LHCN-M2 (cell line): ENCODE data around the gene METTL25B. TPM values are rescaled to one million over a fixed set of nuclear protein-coding genes. Genes with fewer than 3 reads are reported as not detected.

Source experiments
- DNase-seq: peaks from one replicate; pipeline ENCODE4 v3.0.0-alpha.2; 2012; ENCODE audit warnings: low read depth
- total RNA-seq: library from RNA; depleted of rRNA; stranded (reverse); fragments of >200 nt; gene quantifications from 2 replicates; pipeline ENCODE4 v1.2.3, GENCODE V29; 2014; rRNA removed

Gene METTL25B
- total RNA-seq, 1 experiment from 2014 or later, result 11.2 TPM

- peak; percentile 100 for DNase-seq
Observed at GRCh38 chr1:156767101-156767878, 39.0 kb downstream of the METTL25B start, which contains the start of gene PRCC. TSS of gene PRCC (plus strand) at chr1:156767535. CDS start at chr1:156767772, 237 bp downstream.

GRCh38 chr1:156767879-156768604 lies 39.8 kb downstream of the METTL25B start:
- DNase-seq, result peak; percentile 22

DNA sequence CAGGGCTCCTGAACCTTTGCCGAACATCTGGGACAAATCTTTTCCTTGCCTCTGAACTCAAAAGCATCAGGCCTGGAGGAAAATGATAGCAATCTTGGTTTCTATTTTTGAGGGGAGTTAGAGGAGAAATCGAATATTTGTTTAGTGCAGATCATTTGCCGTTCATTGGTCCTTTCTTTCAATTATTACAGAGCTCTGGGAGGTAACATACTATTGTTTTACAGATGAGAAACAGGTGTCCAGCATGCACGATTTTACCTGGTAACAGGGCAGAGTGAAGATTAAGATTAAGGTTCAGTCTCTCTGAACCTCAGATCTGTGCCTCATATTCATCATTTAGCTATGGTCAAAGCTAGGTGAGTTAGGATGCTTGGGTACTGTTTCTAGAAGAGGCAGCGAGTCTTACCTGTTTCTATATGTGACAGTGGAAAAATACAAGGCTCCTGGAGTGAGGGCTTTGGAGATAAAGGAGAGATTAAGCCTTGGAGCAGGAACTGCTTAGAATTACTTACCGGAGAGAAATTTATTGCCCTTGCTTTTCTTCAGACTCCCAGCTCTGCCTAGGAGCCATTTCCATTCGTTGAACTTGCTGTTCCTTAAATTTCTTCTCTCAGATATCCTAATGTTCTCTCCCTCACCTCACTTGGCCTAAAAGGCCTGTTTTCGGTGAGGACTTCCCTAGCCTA lies 40.5 kb downstream of the METTL25B start:
- no peak for DNase-seq

DNA sequence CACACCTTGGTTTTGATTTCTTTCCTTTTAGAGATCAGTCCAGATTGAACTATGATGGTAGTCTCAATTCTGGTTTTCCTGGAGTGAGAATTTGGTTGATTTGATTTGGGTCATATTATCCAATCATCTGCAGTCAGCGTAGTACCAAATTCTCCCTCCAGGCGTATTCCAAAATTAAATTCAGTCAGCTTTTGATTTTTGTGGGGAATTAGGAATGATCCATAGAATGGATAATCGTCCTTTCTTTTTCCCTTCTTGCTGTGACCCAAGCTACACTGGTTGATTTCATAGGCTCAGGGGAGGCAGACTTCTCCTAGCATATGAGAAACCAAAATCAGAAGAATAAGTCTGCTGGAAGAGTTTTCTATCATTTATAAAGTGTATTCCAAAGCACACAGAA lies 44.0 kb downstream of the METTL25B start:
- no peak for DNase-seq

DNA sequence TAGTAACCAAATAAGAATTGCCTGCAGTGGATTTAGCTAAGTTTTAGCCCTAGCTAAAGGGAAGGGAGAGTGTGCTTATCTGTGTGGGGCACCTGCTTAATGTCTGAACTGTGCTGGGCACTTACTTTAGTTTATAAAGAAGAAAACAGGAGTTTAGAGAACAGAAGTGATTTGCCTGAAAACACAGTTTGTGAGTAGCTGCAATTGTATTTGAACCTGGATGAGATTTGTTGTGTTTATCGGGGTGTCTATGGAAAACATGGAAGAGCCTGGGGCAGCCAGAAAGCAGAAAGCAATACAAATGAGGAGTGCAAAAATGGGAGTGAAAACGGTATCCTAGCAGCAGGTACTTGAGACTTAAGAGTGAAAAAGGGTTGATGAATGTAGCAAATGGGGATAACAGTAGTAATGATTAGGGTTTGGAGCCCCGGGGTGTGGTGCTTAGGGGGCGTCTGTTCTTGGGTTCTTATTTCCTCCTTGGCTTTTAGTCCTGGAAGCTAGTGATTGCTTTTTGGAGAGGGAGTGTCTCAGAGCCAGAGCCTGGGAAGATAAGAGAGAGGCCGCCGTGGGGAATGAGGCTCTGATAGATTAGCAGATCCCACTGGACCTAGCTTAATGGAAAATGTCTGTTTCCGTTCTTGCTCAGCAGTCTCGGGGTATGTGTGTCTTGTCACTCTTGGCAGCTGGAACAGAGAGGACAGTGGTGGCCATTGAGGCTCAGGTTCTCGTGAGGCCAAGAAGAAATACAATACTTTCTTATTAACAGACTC lies 44.6 kb downstream of the METTL25B start:
- no peak for DNase-seq

DNA sequence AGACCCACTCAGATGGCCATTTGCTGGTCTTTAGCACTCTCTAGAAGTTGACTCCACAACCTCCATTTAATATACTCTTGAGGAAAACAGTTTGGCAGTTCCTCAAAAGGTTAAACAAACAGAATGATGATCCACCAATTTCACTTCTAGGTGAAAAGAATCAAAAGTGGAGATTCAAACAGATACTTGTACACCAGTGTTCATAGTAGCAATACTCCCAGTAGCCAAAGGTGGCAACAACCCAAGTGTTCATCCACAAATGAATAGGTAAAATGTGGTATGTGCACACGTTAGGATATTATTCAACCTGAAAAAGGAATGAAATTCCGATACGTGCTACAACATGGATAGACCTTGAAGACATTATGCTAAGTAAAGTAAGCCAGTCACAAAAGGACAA lies 45.3 kb downstream of the METTL25B start:
- DNase-seq, result no peak

GRCh38 chr1:156775799-156776198 lies 47.5 kb downstream of the METTL25B start:
- DNase-seq, result no peak

DNA sequence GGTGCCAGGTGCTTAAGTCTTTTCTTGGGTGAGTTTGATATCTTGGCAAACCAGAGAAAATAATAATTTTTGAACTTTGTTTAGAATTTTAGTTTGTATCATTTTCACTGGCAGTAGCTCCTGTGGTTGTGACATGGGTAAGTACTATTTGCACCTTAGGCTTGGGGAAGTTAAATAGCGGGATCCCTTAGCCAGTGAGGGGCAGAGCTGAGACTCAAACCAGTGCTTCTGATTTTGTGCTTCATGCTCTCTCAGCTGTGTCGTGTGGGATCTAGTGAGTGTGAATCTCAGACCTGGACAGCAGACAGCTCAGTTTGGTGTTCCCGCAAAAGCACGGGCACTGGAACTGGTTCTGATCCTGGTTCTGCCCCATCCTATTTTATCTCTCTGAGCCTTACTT lies 48.7 kb downstream of the METTL25B start:
- no peak for DNase-seq

DNA sequence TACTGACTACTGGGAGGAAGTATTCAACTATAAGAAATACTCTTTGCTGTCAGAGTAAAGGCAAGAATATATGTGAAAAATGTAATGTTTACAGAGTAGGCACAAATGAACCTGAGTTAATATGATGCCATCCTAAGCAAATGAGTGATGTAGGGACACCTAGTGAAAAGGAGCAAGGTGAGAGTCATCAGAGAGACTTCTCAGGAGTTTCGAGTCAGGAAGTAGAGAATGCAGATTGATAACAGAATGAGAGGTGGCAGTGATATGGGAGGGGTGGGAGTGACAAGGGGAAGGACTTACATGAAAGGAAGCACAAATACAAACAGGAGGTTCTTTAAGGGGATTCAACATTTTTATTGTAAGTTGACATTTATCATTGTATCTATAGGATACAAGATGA lies 49.3 kb downstream of the METTL25B start:
- no peak for DNase-seq

GRCh38 chr1:156781585-156782186 lies 53.4 kb downstream of the METTL25B start:
- DNase-seq, result peak; percentile 96

DNA sequence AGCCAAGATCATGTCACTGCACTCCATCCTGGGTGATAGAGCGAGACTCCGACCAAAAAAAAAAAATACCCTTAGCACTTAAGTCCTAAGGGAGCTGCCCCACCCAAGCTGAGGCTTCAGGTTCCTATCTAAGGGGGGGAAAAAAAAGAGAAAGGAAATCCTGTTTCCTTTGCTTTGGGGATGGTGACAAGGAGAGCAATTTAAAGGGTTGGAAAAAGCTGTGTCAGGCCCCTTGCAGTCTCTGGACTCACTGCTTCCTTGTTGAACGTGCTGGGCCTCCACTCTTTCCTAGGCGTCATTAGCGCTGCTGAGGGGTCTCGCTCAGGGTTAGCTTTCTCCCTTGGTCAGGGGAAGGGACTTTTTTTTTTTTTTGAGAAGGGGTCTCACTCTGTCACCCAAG lies 57.2 kb downstream of the METTL25B start:
- DNase-seq, result no peak

Other genes starting within 250 kb of the METTL25B start
- 21.9 and 23.2 TPM in 2 replicates for gene MEF2D, start 227.7 kb upstream of the METTL25B start, total RNA-seq
- 45.6 and 48.0 TPM in 2 replicates for gene IQGAP3, start 155.9 kb upstream of the METTL25B start, total RNA-seq
- gene TTC24, start 148.7 kb upstream of the METTL25B start, total RNA-seq, result not detected in 2 replicates
- gene NAXE, start 136.7 kb upstream of the METTL25B start, total RNA-seq, result 74.9 and 101 TPM in 2 replicates
- gene GPATCH4, start 127.0 kb upstream of the METTL25B start, total RNA-seq, result 24.1 and 26.0 TPM in 2 replicates
- not detected in 2 replicates for gene HAPLN2, start 109.1 kb upstream of the METTL25B start, total RNA-seq
- not detected in 2 replicates for gene BCAN, start 86.4 kb upstream of the METTL25B start, total RNA-seq
- gene NES, start 51.1 kb upstream of the METTL25B start, total RNA-seq, result 470 and 483 TPM in 2 replicates
- gene CRABP2, start 22.9 kb upstream of the METTL25B start, total RNA-seq, result 1.5 and 2.2 TPM in 2 replicates
- gene ISG20L2, start 297 bp downstream of the METTL25B start, total RNA-seq, result 14.2 and 25.6 TPM in 2 replicates
- 80.4 and 86.1 TPM in 2 replicates for gene MRPL24, start 12.6 kb downstream of the METTL25B start, total RNA-seq
- gene HDGF, start 23.2 kb downstream of the METTL25B start, total RNA-seq, result 327 and 339 TPM in 2 replicates
- gene PRCC, start 39.1 kb downstream of the METTL25B start, total RNA-seq, result 36.8 and 44.4 TPM in 2 replicates
- gene SH2D2A, start 88.4 kb downstream of the METTL25B start, total RNA-seq, result not detected in 2 replicates
- gene INSRR, start 130.6 kb downstream of the METTL25B start, total RNA-seq, result not detected in 2 replicates
- 0.19 TPM in 1 of 2 replicates, not detected in the other for gene NTRK1, start 132.4 kb downstream of the METTL25B start, total RNA-seq
- 0.19 and 0.23 TPM in 2 replicates for gene PEAR1, start 165.2 kb downstream of the METTL25B start, total RNA-seq
- not detected in 2 replicates for gene LRRC71, start 192.2 kb downstream of the METTL25B start, total RNA-seq